ENCODE measurements around the gene CD180.

Gene CD180

DNA sequence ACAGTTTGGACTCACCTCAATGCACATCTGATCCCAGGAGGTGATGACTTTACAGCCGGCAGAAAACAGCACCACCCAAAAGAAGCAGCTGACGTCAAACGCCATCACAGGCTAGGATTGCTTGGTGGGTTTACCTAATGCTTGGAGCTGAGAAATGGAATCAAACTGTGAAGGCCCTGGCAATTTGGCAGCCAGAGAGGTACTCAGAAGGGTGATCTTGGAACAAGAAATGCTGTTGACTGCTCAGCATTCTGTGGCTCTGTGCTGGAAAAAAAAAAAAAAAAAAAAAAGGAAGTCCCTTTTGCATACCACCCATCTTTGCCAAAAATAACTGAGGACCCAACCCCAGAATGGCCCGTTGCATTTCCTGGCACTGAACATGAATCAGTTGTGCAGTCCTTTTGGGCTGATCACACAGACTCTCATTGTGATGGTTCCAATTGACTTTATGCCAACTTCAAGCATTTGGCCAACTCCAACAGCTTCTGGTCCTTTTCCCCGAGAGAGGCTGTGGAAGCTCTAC, at the start of gene CD180:
Gene CD180, minus strand, starts transcription at position 263 of the 523 bp plus-strand sequence. Its CDS starts 158 bp downstream, at position 105.
- Histone ChIP-seq H3K9ac (ENCODE audit: low read depth, low read length) (no peak within 1 kb of the TSS), H3K4me3 (ENCODE audit: low read depth, low read length) (no peak within 1 kb of the TSS), H3K9me3 (ENCODE audit: control insufficient read depth, insufficient read depth, low read length) (no peaks in the 10 kb centered on the region)

DNA sequence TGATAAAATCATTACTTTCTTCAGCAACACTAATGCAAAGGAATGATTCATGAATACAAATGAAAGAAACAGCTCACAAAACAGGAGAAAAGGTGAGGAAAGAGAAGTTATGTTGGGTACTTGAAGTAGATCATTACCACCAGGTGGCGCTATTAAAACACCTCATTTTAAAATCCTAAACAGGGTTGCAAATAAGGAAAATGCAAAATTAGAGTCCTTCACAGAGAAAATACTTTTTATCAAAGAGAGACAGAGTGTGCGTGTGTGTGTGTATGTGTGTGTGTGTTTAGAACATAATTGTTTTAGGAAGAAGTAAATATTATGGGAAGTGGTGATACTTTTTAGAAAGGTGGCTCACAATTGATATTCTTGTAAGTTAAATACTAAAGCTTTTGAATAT, 49.5 kb upstream of the CD180 start:
- no peak overlapping the region for H3K27ac ChIP-seq (ENCODE audit: low read depth, low read length)
- peaks cover 9% of the 10 kb centered on the region; the same call in 1 of the 2 replicates for H3K4me1 ChIP-seq (ENCODE audit: control insufficient read depth, insufficient read depth, low read length)
- H3K4me3 ChIP-seq (ENCODE audit: low read depth, low read length), result no peak overlapping the region

More for the DNA sequence above, at the start of gene CD180:
- H3K27me3 ChIP-seq (ENCODE audit: control insufficient read depth, insufficient read depth, low read length), result no peaks in the 10 kb centered on the region
- H3K36me3 ChIP-seq (ENCODE audit: control insufficient read depth, insufficient read depth, low read length), result no peaks in the 10 kb centered on the region
- H3K27ac ChIP-seq (ENCODE audit: low read depth, low read length), result no peak within 1 kb of the TSS
- no peaks in the 10 kb centered on the region; the same call in 1 of the 2 replicates for H3K4me1 ChIP-seq (ENCODE audit: control insufficient read depth, insufficient read depth, low read length)

DNA sequence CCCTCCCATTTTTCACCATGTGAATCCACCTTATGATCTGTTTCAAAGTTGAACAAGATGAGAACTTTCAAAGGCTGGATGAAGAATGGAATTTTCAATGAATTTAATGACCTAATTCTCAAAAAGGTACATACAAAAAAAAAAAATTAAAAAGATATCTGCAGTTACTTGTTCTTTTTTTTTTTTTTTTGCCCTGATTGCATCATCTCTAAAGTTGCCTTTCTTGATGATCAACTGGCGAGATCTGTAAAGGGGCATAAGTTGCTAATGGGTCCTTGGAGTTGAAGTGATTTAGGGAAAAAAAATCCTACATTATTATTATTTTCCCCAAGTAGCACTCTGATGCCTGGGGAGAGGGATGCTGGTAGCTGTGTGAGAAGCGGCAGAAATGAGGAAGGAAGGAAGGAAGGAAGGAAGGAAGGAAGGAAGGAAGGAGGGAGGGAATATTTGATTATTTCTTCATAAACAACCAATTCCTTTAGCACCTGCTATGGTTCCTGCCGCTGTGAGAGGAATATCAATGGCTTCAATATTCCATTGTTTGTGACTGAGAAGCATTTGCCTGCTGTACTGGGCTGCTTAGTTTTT, 48.8 kb upstream of the CD180 start:
- Histone ChIP-seq H3K4me3 (ENCODE audit: low read depth, low read length) (no peak overlapping the region), H3K27me3 (ENCODE audit: control insufficient read depth, insufficient read depth, low read length) (no peaks in the 10 kb centered on the region), H3K4me1 (ENCODE audit: control insufficient read depth, insufficient read depth, low read length) (peaks cover 9% of the 10 kb centered on the region; the same call in 1 of the 2 replicates), H3K36me3 (ENCODE audit: control insufficient read depth, insufficient read depth, low read length) (no peaks in the 10 kb centered on the region), H3K27ac (ENCODE audit: low read depth, low read length) (no peak overlapping the region), H3K9ac (ENCODE audit: low read depth, low read length) (no peak overlapping the region), H3K9me3 (ENCODE audit: control insufficient read depth, insufficient read depth, low read length) (no peaks in the 10 kb centered on the region)

More for the DNA sequence above, 49.5 kb upstream of the CD180 start:
- Histone ChIP-seq H3K9me3 (ENCODE audit: control insufficient read depth, insufficient read depth, low read length) (no peaks in the 10 kb centered on the region), H3K9ac (ENCODE audit: low read depth, low read length) (no peak overlapping the region), H3K27me3 (ENCODE audit: control insufficient read depth, insufficient read depth, low read length) (no peaks in the 10 kb centered on the region), H3K36me3 (ENCODE audit: control insufficient read depth, insufficient read depth, low read length) (no peaks in the 10 kb centered on the region)

DNA sequence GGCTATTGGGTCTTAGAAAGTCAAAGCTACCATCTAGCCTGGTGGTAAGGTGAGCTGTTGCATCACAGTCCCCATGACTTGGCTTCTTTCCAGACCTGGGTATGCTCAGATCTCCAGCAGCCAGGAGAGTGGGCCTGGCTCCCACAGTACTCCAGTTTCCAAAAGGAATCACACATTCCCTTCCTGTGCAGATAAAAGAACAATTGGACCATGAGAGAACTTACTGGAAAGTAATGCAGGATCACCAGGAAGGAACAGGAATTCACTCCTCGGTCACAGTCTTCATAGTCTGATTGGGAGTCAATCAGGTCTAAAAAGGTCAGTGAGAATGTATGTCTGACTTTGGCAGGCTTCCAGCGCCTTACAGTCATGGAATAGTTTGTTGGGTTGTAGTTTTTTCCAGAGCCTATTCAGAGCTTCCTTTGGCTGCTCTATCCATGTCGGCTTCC, 47.8 kb upstream of the CD180 start:
- H3K4me3 ChIP-seq (ENCODE audit: low read depth, low read length), result no peak overlapping the region
- H3K9ac ChIP-seq (ENCODE audit: low read depth, low read length), result no peak overlapping the region
- H3K9me3 ChIP-seq (ENCODE audit: control insufficient read depth, insufficient read depth, low read length), result no peaks in the 10 kb centered on the region
- H3K4me1 ChIP-seq (ENCODE audit: control insufficient read depth, insufficient read depth, low read length), result peaks cover 9% of the 10 kb centered on the region; the same call in 1 of the 2 replicates
- no peaks in the 10 kb centered on the region for H3K27me3 ChIP-seq (ENCODE audit: control insufficient read depth, insufficient read depth, low read length)
- H3K27ac ChIP-seq (ENCODE audit: low read depth, low read length), result no peak overlapping the region
- H3K36me3 ChIP-seq (ENCODE audit: control insufficient read depth, insufficient read depth, low read length), result no peaks in the 10 kb centered on the region

DNA sequence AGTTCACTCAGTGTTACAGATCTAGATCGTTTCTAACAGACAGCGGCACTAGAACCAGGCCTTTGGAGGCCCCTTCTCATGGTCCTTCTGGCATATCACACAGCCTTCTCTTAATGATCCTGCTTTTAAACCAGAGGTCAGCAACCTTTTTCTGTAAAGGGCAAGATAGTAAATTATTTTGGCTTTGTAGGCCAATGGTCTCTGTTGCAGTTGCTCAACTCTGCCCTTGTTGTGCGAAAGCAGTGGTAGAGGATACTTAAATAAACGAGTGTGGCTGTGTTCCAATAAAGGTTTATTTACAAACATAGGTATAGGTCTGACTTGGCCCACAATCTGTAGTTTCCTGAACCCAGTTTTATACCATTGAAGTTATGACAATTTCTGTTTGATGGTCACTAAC, 47.3 kb upstream of the CD180 start:
- H3K36me3 ChIP-seq (ENCODE audit: control insufficient read depth, insufficient read depth, low read length), result no peaks in the 10 kb centered on the region
- H3K27ac ChIP-seq (ENCODE audit: low read depth, low read length), result no peak overlapping the region
- H3K9ac ChIP-seq (ENCODE audit: low read depth, low read length), result no peak overlapping the region
- H3K4me1 ChIP-seq (ENCODE audit: control insufficient read depth, insufficient read depth, low read length), result peaks cover 9% of the 10 kb centered on the region; the same call in 1 of the 2 replicates
- no peaks in the 10 kb centered on the region for H3K9me3 ChIP-seq (ENCODE audit: control insufficient read depth, insufficient read depth, low read length)
- no peak overlapping the region for H3K4me3 ChIP-seq (ENCODE audit: low read depth, low read length)
- H3K27me3 ChIP-seq (ENCODE audit: control insufficient read depth, insufficient read depth, low read length), result no peaks in the 10 kb centered on the region

DNA sequence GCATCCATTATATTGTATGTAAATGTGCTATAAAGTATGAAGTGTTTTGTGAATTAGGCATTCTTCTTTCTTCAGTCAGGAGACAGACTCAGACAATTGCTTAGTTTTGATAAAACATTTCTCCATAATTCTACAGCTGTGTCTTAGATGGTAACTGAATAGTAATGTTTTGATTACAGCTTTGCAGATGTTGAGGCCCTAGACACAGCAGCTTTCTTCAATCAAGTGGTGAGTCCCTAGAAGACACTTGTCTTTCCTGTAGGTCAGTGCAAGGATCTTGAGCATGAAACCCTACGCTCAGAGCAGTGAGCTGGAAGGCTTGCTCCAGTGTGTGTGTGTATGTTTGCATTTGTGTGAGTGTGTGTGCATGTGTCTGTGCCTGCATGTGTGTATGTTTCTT, 46.8 kb upstream of the CD180 start:
- H3K36me3 ChIP-seq (ENCODE audit: control insufficient read depth, insufficient read depth, low read length), result no peaks in the 10 kb centered on the region
- H3K9ac ChIP-seq (ENCODE audit: low read depth, low read length), result no peak overlapping the region
- H3K4me1 ChIP-seq (ENCODE audit: control insufficient read depth, insufficient read depth, low read length), result peaks cover 9% of the 10 kb centered on the region; the same call in 1 of the 2 replicates
- no peak overlapping the region for H3K4me3 ChIP-seq (ENCODE audit: low read depth, low read length)
- H3K27ac ChIP-seq (ENCODE audit: low read depth, low read length), result no peak overlapping the region
- H3K27me3 ChIP-seq (ENCODE audit: control insufficient read depth, insufficient read depth, low read length), result no peaks in the 10 kb centered on the region
- no peaks in the 10 kb centered on the region for H3K9me3 ChIP-seq (ENCODE audit: control insufficient read depth, insufficient read depth, low read length)

DNA sequence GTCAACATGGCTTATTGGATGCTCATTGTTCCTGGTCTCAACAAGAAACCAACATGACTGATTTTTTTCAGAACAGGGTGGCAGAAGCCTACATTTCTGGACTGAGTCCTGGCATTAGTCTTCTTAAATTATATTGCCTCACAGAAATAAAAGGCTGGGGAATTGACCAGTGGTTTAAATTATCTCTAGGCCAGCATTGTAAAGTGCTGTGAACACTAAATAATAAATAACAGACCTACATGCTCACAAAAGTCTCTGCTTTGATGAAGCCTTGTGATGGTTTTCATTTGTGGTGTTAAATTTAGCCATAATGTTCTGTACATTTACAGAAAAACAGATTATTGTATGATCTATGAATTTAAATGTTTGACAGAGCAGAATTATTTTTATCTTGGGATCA, 44.7 kb upstream of the CD180 start:
- Histone ChIP-seq H3K4me3 (ENCODE audit: low read depth, low read length) (no peak overlapping the region), H3K9ac (ENCODE audit: low read depth, low read length) (no peak overlapping the region), H3K27ac (ENCODE audit: low read depth, low read length) (no peak overlapping the region), H3K36me3 (ENCODE audit: control insufficient read depth, insufficient read depth, low read length) (no peaks in the 10 kb centered on the region), H3K27me3 (ENCODE audit: control insufficient read depth, insufficient read depth, low read length) (no peaks in the 10 kb centered on the region), H3K9me3 (ENCODE audit: control insufficient read depth, insufficient read depth, low read length) (no peaks in the 10 kb centered on the region), H3K4me1 (ENCODE audit: control insufficient read depth, insufficient read depth, low read length) (peaks cover 2% of the 10 kb centered on the region; the same call in 1 of the 2 replicates)

DNA sequence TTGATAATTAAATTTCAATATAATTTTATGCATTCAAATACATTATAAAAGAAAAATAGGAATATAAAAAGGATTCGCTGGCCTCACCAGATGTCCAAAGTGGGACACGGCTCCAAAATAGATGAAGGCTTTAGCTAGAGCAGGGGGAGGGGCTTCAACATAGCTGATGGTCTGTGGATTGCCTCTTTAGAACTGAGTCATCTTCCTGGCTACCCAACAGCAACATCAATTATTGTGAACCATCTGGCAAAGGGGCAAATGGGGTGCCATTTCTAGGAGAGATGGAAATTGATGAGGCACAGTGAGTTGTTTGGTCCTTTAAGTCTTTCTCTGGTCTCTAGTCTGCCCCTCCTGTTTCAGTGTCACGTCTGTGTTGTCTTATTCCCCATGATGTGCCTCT, 44.2 kb upstream of the CD180 start:
- H3K4me1 ChIP-seq (ENCODE audit: control insufficient read depth, insufficient read depth, low read length), result no peaks in the 10 kb centered on the region
- no peak overlapping the region for H3K27ac ChIP-seq (ENCODE audit: low read depth, low read length)
- no peak overlapping the region for H3K4me3 ChIP-seq (ENCODE audit: low read depth, low read length)
- H3K27me3 ChIP-seq (ENCODE audit: control insufficient read depth, insufficient read depth, low read length), result no peaks in the 10 kb centered on the region; the same call in 1 of the 2 replicates
- H3K9ac ChIP-seq (ENCODE audit: low read depth, low read length), result no peak overlapping the region
- H3K36me3 ChIP-seq (ENCODE audit: control insufficient read depth, insufficient read depth, low read length), result no peaks in the 10 kb centered on the region
- H3K9me3 ChIP-seq (ENCODE audit: control insufficient read depth, insufficient read depth, low read length), result no peaks in the 10 kb centered on the region

DNA sequence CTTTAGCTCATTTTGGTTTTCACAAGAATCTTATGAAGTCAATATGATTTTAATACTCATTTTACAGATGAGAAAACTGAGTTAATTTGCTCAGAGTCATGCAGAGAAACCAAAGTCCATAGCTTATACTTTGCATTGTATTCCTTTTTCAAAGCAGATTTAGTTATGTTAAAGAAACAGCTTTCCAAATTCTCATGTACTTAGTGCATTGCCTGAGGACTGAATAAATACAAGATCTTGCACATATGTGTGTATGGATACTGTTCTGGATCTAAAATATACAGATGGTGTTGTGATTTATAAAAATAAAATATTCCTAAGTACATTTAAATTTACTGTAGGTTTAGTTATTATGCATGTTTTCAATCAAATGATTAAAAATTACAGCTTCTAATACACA, 43.5 kb upstream of the CD180 start:
- no peaks in the 10 kb centered on the region; the same call in 1 of the 2 replicates for H3K27me3 ChIP-seq (ENCODE audit: control insufficient read depth, insufficient read depth, low read length)

DNA sequence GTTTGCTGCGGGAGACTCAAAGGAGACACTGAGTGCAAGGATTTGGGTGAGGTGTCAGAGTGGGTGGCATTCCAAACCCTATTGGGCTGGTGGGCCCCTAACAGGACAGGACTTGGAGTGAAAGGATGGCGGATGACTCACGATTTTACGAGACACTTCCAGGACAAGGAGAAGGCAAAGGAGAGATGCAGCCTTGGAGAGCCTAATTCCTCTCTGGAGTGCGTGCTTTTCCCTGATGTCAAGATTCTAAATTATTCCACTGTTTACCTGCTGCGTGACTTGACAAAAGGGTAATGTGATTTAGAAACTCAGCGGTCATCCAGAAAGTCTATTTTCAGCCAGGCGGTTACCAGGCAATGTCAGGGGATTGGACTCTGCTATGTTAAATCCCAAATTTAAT, 41.6 kb upstream of the CD180 start:
- peaks cover 5% of the 10 kb centered on the region; the same call in 1 of the 2 replicates for H3K4me1 ChIP-seq (ENCODE audit: control insufficient read depth, insufficient read depth, low read length)

More for the DNA sequence above, 43.5 kb upstream of the CD180 start:
- no peaks in the 10 kb centered on the region for H3K9me3 ChIP-seq (ENCODE audit: control insufficient read depth, insufficient read depth, low read length)
- no peak overlapping the region for H3K27ac ChIP-seq (ENCODE audit: low read depth, low read length)
- no peaks in the 10 kb centered on the region for H3K4me1 ChIP-seq (ENCODE audit: control insufficient read depth, insufficient read depth, low read length)
- H3K9ac ChIP-seq (ENCODE audit: low read depth, low read length), result no peak overlapping the region
- H3K4me3 ChIP-seq (ENCODE audit: low read depth, low read length), result no peak overlapping the region
- no peaks in the 10 kb centered on the region for H3K36me3 ChIP-seq (ENCODE audit: control insufficient read depth, insufficient read depth, low read length)

DNA sequence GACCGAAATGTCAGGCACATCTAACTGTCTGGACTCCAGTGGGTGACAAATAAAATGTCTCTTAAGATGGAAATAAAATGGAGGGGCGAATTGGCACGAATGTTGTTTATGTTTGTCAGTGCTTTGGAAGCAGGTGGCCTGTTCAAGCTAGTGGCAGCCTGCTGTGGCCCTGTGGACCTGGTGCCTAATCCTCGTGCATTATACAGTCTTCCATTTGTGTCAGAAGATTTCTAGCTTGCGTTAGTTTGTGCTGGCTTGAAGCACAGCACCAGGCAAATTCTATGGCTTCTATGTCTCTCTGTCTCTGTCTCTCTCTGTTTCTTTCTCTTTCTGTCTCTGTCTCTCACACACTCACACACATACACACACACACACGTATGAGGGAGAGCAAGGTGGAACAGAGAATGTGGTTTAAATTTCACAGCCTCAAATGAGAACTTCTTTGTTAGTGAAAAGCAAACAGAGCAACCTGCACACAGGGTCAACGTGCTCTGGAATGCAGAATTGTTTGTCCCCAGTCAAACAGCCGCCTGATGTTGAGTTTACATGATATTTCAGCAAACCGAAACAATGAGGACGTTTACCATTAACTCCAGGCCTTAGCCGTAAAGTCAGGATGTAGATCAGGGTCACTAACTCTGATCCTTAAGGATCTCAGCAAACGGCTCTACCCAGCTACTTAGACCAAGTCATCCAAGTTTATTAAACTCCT, 39.0 kb upstream of the CD180 start:
- Histone ChIP-seq H3K36me3 (ENCODE audit: control insufficient read depth, insufficient read depth, low read length) (no peaks in the 10 kb centered on the region), H3K4me3 (ENCODE audit: low read depth, low read length) (no peak overlapping the region), H3K27ac (ENCODE audit: low read depth, low read length) (no peak overlapping the region), H3K9ac (ENCODE audit: low read depth, low read length) (no peak overlapping the region), H3K9me3 (ENCODE audit: control insufficient read depth, insufficient read depth, low read length) (peaks cover 3% of the 10 kb centered on the region; the same call in 1 of the 2 replicates), H3K27me3 (ENCODE audit: control insufficient read depth, insufficient read depth, low read length) (no peaks in the 10 kb centered on the region; the same call in 1 of the 2 replicates), H3K4me1 (ENCODE audit: control insufficient read depth, insufficient read depth, low read length) (peaks cover 10% of the 10 kb centered on the region; the same call in 1 of the 2 replicates)

More for the DNA sequence above, 41.6 kb upstream of the CD180 start:
- Histone ChIP-seq H3K4me3 (ENCODE audit: low read depth, low read length) (no peak overlapping the region), H3K27ac (ENCODE audit: low read depth, low read length) (no peak overlapping the region), H3K9ac (ENCODE audit: low read depth, low read length) (no peak overlapping the region), H3K9me3 (ENCODE audit: control insufficient read depth, insufficient read depth, low read length) (no peaks in the 10 kb centered on the region), H3K27me3 (ENCODE audit: control insufficient read depth, insufficient read depth, low read length) (no peaks in the 10 kb centered on the region; the same call in 1 of the 2 replicates), H3K36me3 (ENCODE audit: control insufficient read depth, insufficient read depth, low read length) (no peaks in the 10 kb centered on the region)
